ENCODE results near the gene ZC3H12D. TPM values are rescaled to one million over a fixed set of nuclear protein-coding genes. Genes with fewer than 3 reads are reported as not detected.

ZC3H12D gene
- total and polyA plus RNA-seq, 2 of the 13 experiments (the other 11 are each of a cell fraction or from before 2014, with no cell fraction given) = 1.2 to 2.7 TPM

- no peak for TF ChIP-seq ZEB1 (IDR thresholded peaks at IDR 0.05; ENCODE audit: insufficient replicate concordance, low read depth)
- no peak for TF ChIP-seq RFX5 (IDR thresholded peaks at IDR 0.05; ENCODE audit: low read depth, low read length)
- no peak for TF ChIP-seq BRF2 (CRISPR knock-in tag; IDR thresholded peaks at IDR 0.05)
- 0 out of 2 replicates have a peak, but pooled peaks have one; percentile 46 for TF ChIP-seq E2F5 (CRISPR knock-in tag; conservative IDR thresholded peaks at IDR 0.05)
- TF ChIP-seq RBM39 (IDR thresholded peaks at IDR 0.05; ENCODE audit: low read depth, low read length, poor library complexity, severe bottlenecking) = no peak
- no peak for TF ChIP-seq ZGPAT (CRISPR knock-in tag; IDR thresholded peaks at IDR 0.05)
- no peak for TF ChIP-seq SYNCRIP (IDR thresholded peaks at IDR 0.05; ENCODE audit: insufficient read depth, low read depth, low read length)
- TF ChIP-seq GPN1 (CRISPR knock-in tag; IDR thresholded peaks at IDR 0.05; ENCODE audit: borderline replicate concordance) = no peak
- 0 out of 2 replicates have a peak, but pooled peaks have one; percentile 73 for TF ChIP-seq SMAD1 (CRISPR knock-in tag; IDR thresholded peaks at IDR 0.05; ENCODE audit: borderline replicate concordance, low read depth)
- no peak for TF ChIP-seq ZBTB43 (CRISPR knock-in tag; conservative IDR thresholded peaks at IDR 0.05)
- TF ChIP-seq PLSCR1 (CRISPR knock-in tag; IDR thresholded peaks at IDR 0.05; ENCODE audit: borderline replicate concordance) = no peak
- no peak for TF ChIP-seq ZFP36 (IDR thresholded peaks at IDR 0.05; ENCODE audit: borderline replicate concordance, low read depth, low read length, partially characterized antibody)
- 0 out of 2 replicates have a peak, but pooled peaks have one; percentile 28 for TF ChIP-seq NR2F6 (IDR thresholded peaks at IDR 0.05)
- no peak for TF ChIP-seq NR2F6 (CRISPR knock-in tag; IDR thresholded peaks at IDR 0.05)
- no peak for TF ChIP-seq BHLHE40 (IDR thresholded peaks at IDR 0.05; ENCODE audit: low read length)
- TF ChIP-seq CEBPZ (IDR thresholded peaks at IDR 0.05; ENCODE audit: low read length) = no peak
- no peak for TF ChIP-seq CREM (IDR thresholded peaks at IDR 0.05)
- TF ChIP-seq CREM (CRISPR knock-in tag; IDR thresholded peaks at IDR 0.05) = no peak
- no peak for TF ChIP-seq ZNF546 (CRISPR knock-in tag; conservative IDR thresholded peaks at IDR 0.05)
- peak; percentile 66; the same call in 1 of the 2 replicates for TF ChIP-seq ZSCAN29 (CRISPR knock-in tag; conservative IDR thresholded peaks at IDR 0.05)
Measured at GRCh38 chr6:149440735-149441671, 43.8 kb downstream of the ZC3H12D start (continued).

All from HepG2 (cell line).